Measurements from ENCODE around the gene CRLF1.

The CRLF1 gene

DNA sequence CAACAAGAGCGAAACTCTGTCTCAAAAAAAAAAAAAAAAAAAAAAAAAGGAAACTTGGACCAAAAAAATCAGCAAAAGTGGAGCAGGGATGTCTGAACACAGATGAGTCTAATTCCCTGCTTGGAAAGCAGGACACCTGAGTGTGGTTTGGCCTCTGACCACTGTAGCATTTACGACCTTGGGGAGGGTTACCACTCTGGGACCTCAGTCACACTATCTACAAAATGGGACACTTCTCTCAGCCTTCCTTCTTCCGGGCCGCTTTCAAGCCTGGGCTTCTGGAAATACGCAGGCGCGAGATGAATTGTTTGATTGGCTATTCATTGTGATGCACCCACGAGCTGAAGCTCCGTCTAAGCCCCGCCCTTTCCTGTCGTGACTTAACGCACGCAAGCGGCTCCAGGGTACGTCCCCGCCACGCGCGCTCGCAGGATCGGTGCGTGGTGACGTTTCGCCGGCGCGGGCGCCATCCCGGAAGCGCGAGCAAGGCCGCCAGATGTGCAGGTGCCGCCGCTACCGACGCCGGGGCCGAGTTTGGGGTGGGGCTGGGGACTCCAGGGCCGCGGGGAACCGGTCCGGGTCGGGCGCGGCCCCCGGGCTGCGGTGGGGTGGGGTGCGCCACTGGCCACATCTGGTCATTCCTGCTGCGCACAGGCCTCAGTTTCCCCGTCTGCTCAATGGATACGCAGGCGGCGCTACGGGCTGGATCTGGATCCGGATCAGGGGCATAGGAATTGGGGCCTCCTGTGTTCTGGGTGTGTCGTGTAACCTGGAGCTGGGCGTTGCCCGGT, 49.0 kb downstream of the CRLF1 start, which contains the start of gene KXD1:
Gene KXD1 (plus strand): TSS at position 460 of the 791 bp plus-strand sequence. CDS start 4,187 bp downstream, outside the sequence.
- peak; percentile 99 for DNase-seq (ENCODE audit: low spot score)

DNA sequence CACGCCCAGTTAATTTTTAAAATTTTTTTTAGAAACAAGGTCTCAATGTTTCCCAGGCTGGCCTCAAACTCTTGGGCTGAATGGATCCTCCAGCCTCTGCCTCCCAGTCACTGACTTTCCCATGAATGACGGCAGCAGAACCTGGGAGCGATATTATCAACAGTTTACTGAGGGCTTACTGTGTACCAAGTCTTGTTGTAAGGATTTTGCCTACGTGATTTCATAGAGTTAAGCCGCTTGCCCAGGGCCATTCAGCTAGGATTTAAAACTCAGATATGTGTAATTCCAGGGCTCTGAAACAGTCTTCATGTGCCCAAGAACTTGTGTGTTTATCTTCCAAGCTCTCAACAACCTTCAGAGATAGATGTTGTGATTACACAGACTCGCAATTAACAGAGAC, 55.0 kb downstream of the CRLF1 start:
- DNase-seq (ENCODE audit: low spot score), result no peak

DNA sequence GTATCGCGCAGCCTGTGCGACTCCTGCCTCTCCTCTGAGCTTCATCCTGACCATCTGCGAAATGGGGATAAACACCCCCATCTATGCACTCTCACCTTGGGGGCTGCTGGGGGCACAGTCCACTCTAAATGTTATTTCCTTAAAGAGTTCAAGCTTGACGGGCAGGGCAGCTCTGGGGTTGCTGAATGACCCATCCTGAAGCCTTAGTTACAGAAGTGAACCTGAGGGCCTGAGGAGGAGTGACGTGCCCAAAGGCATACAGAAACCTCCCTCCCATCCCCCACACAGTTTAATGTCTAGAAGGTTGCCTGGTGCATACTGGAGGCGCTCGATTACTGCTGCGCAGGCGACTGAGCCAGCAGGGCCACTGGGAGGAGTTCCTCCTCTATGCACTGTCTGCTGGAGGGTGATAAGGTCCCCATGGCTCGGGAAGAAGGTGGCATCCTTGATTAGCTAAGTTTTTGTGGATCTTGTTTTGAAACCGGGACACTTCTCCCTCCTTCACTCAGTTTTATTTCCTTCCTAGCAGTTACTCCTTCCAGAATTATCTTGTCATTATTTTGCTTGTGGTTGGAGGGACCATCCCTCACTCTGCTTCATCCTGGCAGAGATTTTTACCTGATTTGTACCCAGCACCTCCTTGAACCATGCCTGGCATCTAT, 62.7 kb downstream of the CRLF1 start:
- peak; percentile 70 for DNase-seq (ENCODE audit: low spot score)
